ENCODE measurements around the gene C2orf92. TPM values are rescaled to one million over a fixed set of nuclear protein-coding genes. Genes with fewer than 3 reads are reported as not detected.

Gene C2orf92
- total RNA-seq, 1 donor from 2014 or later, result 20.0 TPM

GRCh38 chr2:97718942-97719341 is 49.4 kb downstream of the C2orf92 start:
- no peaks in the 10 kb centered on the region for H3K9me3 Mint-ChIP-seq
- H3K4me1 Mint-ChIP-seq, result peaks cover 6% of the 10 kb centered on the region
- no peak overlapping the region for H3K4me3 Mint-ChIP-seq
- no peaks in the 10 kb centered on the region for H3K36me3 Mint-ChIP-seq
- no peaks in the 10 kb centered on the region for H3K27me3 Mint-ChIP-seq (ENCODE audit: low read depth)
- no peak overlapping the region for H3K27ac Mint-ChIP-seq
- no peak for DNase-seq (ENCODE audit: low spot score in 2 of 2, unreplicated experiment in 2 of 2)
- TF ChIP-seq CTCF (IDR thresholded peaks at IDR 0.05; ENCODE audit: unreplicated experiment), result no peak

DNA sequence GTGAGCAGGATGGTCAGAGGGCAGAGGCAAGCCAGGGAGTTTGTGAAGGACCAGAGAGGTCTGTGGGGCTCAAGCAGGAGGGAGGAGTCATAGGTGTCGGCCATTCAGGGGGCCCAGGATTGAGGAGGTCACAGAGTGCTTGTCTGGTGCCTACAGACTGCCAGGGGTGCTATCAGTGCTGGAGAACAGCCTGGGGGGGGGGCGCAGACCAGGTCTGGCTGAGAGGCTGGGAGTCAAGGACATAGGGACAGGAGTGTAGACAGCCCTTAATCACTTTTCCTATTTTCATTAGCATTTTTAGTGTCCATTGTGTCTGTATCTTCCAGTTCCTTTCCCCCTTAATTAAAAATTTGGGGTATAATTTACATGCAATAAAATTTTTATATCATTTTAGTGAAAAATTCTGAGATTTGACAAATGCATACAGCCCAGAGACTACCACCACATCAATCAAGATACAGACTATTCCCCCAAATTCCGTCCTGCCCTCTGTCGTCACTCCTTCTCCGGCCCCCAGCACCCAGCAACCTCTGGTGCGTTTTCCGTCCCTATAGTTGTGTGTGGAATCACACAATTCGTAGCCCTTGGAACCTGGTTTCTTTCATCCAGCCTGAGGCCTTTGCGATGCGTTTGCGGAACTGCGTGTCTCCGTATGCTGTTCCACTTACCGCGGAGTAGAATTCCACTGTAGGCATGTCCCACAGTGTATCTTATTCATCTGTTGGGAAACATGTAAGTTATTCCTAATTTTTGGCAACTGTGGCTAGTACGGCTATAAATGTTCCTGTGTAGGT is 50.0 kb downstream of the C2orf92 start:
- H3K27me3 Mint-ChIP-seq (ENCODE audit: low read depth), result no peaks in the 10 kb centered on the region
- no peak for DNase-seq (ENCODE audit: low spot score in 2 of 2, unreplicated experiment in 2 of 2)
- no peaks in the 10 kb centered on the region for H3K36me3 Mint-ChIP-seq
- H3K4me1 Mint-ChIP-seq, result peaks cover 6% of the 10 kb centered on the region
- no peak overlapping the region for H3K27ac Mint-ChIP-seq
- TF ChIP-seq CTCF (IDR thresholded peaks at IDR 0.05; ENCODE audit: unreplicated experiment), result no peak
- H3K4me3 Mint-ChIP-seq, result no peak overlapping the region
- no peaks in the 10 kb centered on the region for H3K9me3 Mint-ChIP-seq

DNA sequence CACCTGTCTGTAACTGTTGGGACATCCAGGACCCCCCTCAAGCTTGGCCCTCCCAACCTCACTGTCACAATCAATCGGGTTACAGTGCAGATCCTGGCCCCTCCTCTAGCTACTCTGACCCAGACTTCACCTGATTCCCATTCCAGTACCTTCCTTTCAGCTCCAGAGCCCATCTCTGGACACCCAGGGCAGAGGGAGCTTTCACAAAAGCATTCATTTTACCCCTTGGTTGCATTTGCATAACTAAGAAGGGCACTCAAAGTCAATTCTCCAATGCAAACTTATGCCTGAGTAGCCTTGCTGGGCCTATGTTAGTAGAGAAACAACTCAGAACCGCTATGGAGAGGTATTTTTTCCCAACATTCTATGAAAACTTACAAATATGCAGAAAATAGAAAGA is 51.2 kb downstream of the C2orf92 start:
- Mint-ChIP-seq H3K27ac (no peak overlapping the region), H3K4me1 (peaks cover 6% of the 10 kb centered on the region), H3K4me3 (no peak overlapping the region), H3K9me3 (no peaks in the 10 kb centered on the region), H3K27me3 (ENCODE audit: low read depth) (no peaks in the 10 kb centered on the region), H3K36me3 (no peaks in the 10 kb centered on the region)
- DNase-seq (ENCODE audit: low spot score in 2 of 2, unreplicated experiment in 2 of 2), result no peak
- no peak for TF ChIP-seq CTCF (IDR thresholded peaks at IDR 0.05; ENCODE audit: unreplicated experiment)

- H3K9me3 Mint-ChIP-seq, result no peaks in the 10 kb centered on the region
- H3K4me1 Mint-ChIP-seq, result peaks cover 2% of the 10 kb centered on the region
- TF ChIP-seq CTCF (IDR thresholded peaks at IDR 0.05; ENCODE audit: unreplicated experiment), result no peak
- DNase-seq (ENCODE audit: low spot score in 2 of 2, unreplicated experiment in 2 of 2), result no peak
- no peaks in the 10 kb centered on the region for H3K27me3 Mint-ChIP-seq (ENCODE audit: low read depth)
- peaks cover 2% of the 10 kb centered on the region for H3K36me3 Mint-ChIP-seq
- H3K4me3 Mint-ChIP-seq, result no peak overlapping the region
- no peak overlapping the region for H3K27ac Mint-ChIP-seq
These were observed 52.7 kb downstream of the C2orf92 start for GRCh38 chr2:97722227-97722626.

DNA sequence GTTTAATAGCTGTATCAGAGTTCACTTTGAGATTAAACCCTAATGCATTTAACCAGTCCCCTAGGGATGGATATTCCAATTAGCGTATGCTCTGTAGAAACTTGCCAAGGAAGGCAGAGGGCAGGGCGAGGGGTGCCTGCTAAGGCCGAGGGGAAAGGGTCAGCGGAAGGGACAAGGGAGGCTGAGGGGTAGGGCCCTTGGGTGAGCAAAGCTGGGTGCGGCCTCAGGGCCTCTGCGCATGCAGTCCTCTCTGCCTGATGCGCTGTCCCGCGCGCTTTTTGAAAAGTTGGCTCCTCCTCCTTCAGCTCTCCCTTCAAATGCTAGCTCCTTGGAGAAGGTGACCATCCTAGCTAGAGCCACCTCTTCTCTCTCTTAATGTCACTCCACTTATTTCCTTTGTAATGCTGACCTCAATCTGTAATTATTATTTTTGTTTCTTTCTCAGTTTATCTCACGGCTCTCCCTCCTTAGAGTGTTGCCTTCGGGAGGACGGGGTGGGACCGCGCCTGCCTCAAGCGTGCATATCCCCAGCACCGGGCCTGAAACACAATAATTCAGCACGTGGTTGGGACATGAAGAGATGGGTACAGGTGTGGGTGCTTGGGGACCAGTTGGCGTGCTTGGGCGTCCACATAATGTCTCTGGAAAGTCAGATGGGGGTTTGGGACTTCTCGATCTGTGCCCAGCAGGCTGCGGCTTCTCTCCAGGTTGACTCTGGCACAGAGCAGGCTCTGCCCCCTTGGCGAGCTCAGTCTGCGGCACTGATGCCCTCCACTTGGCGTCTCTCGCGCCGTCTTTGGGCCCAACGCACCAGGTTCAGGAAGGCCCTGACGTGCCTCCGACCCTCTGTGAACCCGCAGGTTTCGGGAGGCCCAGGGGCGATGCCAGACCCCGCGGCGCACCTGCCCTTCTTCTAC is 53.9 kb downstream of the C2orf92 start:
- no peak for TF ChIP-seq CTCF (IDR thresholded peaks at IDR 0.05; ENCODE audit: unreplicated experiment)
- peaks cover 2% of the 10 kb centered on the region for H3K4me1 Mint-ChIP-seq
- no peak overlapping the region for H3K4me3 Mint-ChIP-seq
- no peak for DNase-seq (ENCODE audit: low spot score in 2 of 2, unreplicated experiment in 2 of 2)
- H3K36me3 Mint-ChIP-seq, result peaks cover 2% of the 10 kb centered on the region
- no peaks in the 10 kb centered on the region for H3K27me3 Mint-ChIP-seq (ENCODE audit: low read depth)
- no peaks in the 10 kb centered on the region for H3K9me3 Mint-ChIP-seq
- H3K27ac Mint-ChIP-seq, result no peak overlapping the region
